GM12878 (cell line): ENCODE results near the gene ACTL7A. TPM values are rescaled to one million over a fixed set of nuclear protein-coding genes. Genes with fewer than 3 reads are reported as not detected.
A peak's percentile ranks its signal among the peaks of the same experiment; 100 is the strongest.

Experiments used
- ATF7 ChIP-seq: fragments of 450-650 bp; IDR thresholded peaks from 2 replicates; pipeline ENCODE4 v1.6.1; 2016; ENCODE audit warnings: low read depth, mild to moderate bottlenecking
- BHLHE40 ChIP-seq, 2 experiments: fragments of 450-650 bp in 1 of 2; IDR thresholded peaks; 2 replicates each; pipeline ENCODE4 v1.6.1; 2011 to 2017; ENCODE audit warnings: low read depth in 2 of 2, borderline replicate concordance in 1 of 2, improper control_type of control experiment in 1 of 2, low read length in 1 of 2, mild to moderate bottlenecking in 1 of 2
- CBX5 ChIP-seq: sonication (generic); IDR thresholded peaks from 2 replicates; pipeline ENCODE4 v1.6.1; 2016; ENCODE audit warnings: low read depth, moderate library complexity, mild to moderate bottlenecking, inconsistent platforms
- CEBPB ChIP-seq, 2 experiments: fragments of 150-350 bp in 1 of 2; IDR thresholded peaks; 2 replicates each; pipeline ENCODE4 v1.6.1; 2012 to 2014; ENCODE audit warnings: low read depth in 2 of 2, low read length in 2 of 2, borderline replicate concordance in 1 of 2, inconsistent platforms in 1 of 2
- CHD2 ChIP-seq: IDR thresholded peaks from 2 replicates; pipeline ENCODE4 v1.6.1; 2011; ENCODE audit warnings: low read depth, low read length, improper control_type of control experiment, borderline replicate concordance
- ETV6 ChIP-seq, 2 experiments: fragments of 450-650 bp in 1 of 2; IDR thresholded peaks in 1 of 2; conservative IDR thresholded peaks in 1 of 2; 2 replicates each; pipeline ENCODE4 v1.6.1; 2014; ENCODE audit warnings: antibody characterized with exemption in 1 of 2, borderline replicate concordance in 1 of 2, low read depth in 1 of 2, mild to moderate bottlenecking in 1 of 2, moderate library complexity in 1 of 2
- FOXK2 ChIP-seq: fragments of 450-650 bp; IDR thresholded peaks from 2 replicates; pipeline ENCODE4 v1.6.1; 2017; ENCODE audit warnings: mild to moderate bottlenecking, moderate library complexity
- IKZF2 ChIP-seq, 2 experiments: fragments of 450-650 bp; IDR thresholded peaks; 2 replicates each; pipeline ENCODE4 v1.6.1; 2017; ENCODE audit warnings: mild to moderate bottlenecking in 2 of 2, moderate library complexity in 2 of 2
- JUND ChIP-seq: IDR thresholded peaks from 2 replicates; pipeline ENCODE4 v1.6.1; 2012; ENCODE audit warnings: low read depth, mild to moderate bottlenecking, low read length, improper control_type of control experiment, moderate library complexity
- KAT2A ChIP-seq: conservative IDR thresholded peaks from 2 replicates; pipeline ENCODE4 v1.6.1; 2011; ENCODE audit warnings: low read depth, low read length; ENCODE audit not compliant: control insufficient read depth
- KLF5 ChIP-seq: fragments of 450-650 bp; IDR thresholded peaks from 2 replicates; pipeline ENCODE4 v1.6.1; 2014; ENCODE audit warnings: mild to moderate bottlenecking; ENCODE audit not compliant: partially characterized antibody
- MEF2B ChIP-seq: fragments of 450-650 bp; IDR thresholded peaks from 2 replicates; pipeline ENCODE4 v1.6.1; 2018; ENCODE audit warnings: mild to moderate bottlenecking, moderate library complexity; ENCODE audit not compliant: partially characterized antibody, poor library complexity, severe bottlenecking
- MTA2 ChIP-seq: fragments of 450-650 bp; IDR thresholded peaks from 2 replicates; pipeline ENCODE4 v1.6.1; 2016; ENCODE audit warnings: low read depth, mild to moderate bottlenecking, moderate library complexity
- NFYA ChIP-seq: IDR thresholded peaks from 2 replicates; pipeline ENCODE4 v1.6.1; 2011; ENCODE audit warnings: low read depth, mild to moderate bottlenecking, low read length, improper control_type of control experiment, borderline replicate concordance
- POLR2AphosphoS5 ChIP-seq: IDR thresholded peaks from 2 replicates; pipeline ENCODE4 v1.6.1; 2011; ENCODE audit warnings: mild to moderate bottlenecking, low read length, inconsistent platforms
- POU2F2 ChIP-seq: IDR thresholded peaks from 3 replicates; pipeline ENCODE4 v1.6.1; 2011; ENCODE audit warnings: low read depth, mild to moderate bottlenecking, low read length, borderline replicate concordance
- RBBP5 ChIP-seq: fragments of 200-600 bp; sonication (generic); conservative IDR thresholded peaks from 2 replicates; pipeline ENCODE4 v1.6.1; 2016
- SPI1 ChIP-seq: IDR thresholded peaks from 2 replicates; pipeline ENCODE4 v1.6.1; 2011; ENCODE audit warnings: low read depth, mild to moderate bottlenecking, low read length, moderate library complexity, borderline replicate concordance; ENCODE audit not compliant: insufficient read depth
- SREBF2 ChIP-seq: IDR thresholded peaks from 2 replicates; pipeline ENCODE4 v1.6.1; 2012; ENCODE audit warnings: mild to moderate bottlenecking, low read length
- TBL1XR1 ChIP-seq: IDR thresholded peaks from 2 replicates; pipeline ENCODE4 v1.6.1; 2012; ENCODE audit warnings: low read depth, low read length, improper control_type of control experiment
- TCF3 ChIP-seq: IDR thresholded peaks from 2 replicates; pipeline ENCODE4 v1.6.1; 2012; ENCODE audit warnings: low read depth, mild to moderate bottlenecking, low read length, borderline replicate concordance; ENCODE audit not compliant: insufficient read depth
- TCF7 ChIP-seq: IDR thresholded peaks from 2 replicates; pipeline ENCODE4 v1.6.1; 2014; ENCODE audit warnings: antibody characterized with exemption, borderline replicate concordance
- polyA plus RNA-seq, 11 experiments: library from polyadenylated mRNA; depleted of rRNA in 4 of 11; unstranded in 6 of 11; stranded (reverse) in 5 of 11; fragments of >200 nt; fragmentation: Nextera tagmentation in 4 of 11; fragmentation: Illumina TruSeq in 1 of 11; extraction: Ambion mirVana in 4 of 11; extraction: Trizol in 1 of 11; gene quantifications; 1 replicate in 1 of 11; 2 replicates in 10 of 11; pipeline versions ENCODE4 v1.2.1 to v1.2.3, GENCODE V29; 2011 to 2016; ENCODE audit warnings: inconsistent platforms in 2 of 11, missing spikeins in 2 of 11, low read depth in 1 of 11
- total RNA-seq, 4 experiments: library from RNA; depleted of rRNA in 3 of 4; stranded (reverse); fragments of >200 nt in 3 of 4; fragmentation: Illumina TruSeq in 1 of 4; extraction: Trizol in 1 of 4; gene quantifications; 2 replicates each; pipeline versions ENCODE4 v1.2.1 to v1.2.3, GENCODE V29; 2013 to 2021
- TF ChIP-seq, protein P1 (sequence below): IDR thresholded peaks from 2 replicates; pipeline ENCODE4 v1.6.1; 2012; ENCODE audit warnings: low read length, inconsistent platforms

ACTL7A gene
- total and polyA plus RNA-seq, 10 of the 15 experiments (the other 5 are each of a cell fraction or from before 2014, with no cell fraction given), result not detected

DNA sequence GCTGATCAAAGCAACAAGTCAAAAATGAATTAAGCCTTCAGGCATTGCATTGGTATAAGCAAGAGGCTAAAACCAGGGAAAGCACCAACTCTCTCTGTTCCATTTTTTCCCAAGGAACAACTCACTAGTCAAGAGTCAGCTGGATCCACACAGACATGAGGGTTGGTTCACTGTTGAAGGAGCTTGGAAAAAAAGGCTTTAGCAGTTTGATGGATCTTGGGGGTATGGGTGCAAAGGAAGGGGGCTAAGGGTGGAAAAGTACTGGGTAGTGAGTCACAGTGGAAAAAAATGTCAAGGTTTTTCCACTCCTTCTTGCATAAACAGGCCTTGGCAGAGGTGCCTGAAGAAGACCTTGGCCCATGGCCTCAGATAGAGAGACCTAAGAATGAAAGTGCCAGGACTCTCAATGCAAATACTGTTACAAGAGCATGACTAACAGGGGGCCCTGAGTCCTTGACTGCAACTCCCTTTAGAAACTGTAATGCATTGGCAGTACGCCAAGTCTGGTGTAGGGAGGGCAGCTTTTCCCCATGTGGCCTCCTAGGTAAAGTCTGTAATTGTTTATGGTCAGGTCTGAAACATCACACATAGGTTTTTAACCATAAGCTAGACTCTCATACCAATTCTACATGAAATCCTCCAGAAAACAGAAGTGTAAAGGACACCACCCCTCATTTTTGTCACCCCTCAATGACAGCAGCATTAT, 23.7 kb downstream of the ACTL7A start (continued):
- TF ChIP-seq RBBP5 (no peak), IKZF2 (IDR thresholded peaks at IDR 0.05) (peak; percentile 57 to 62; a peak in 3 of 4 replicates), CEBPB (IDR thresholded peaks at IDR 0.05; ENCODE audit: borderline replicate concordance in 1 of 2, low read depth in 2 of 2, low read length in 2 of 2) (no peak), MTA2 (peak; percentile 66), BHLHE40 (IDR thresholded peaks at IDR 0.05; ENCODE audit: borderline replicate concordance in 1 of 2, low read depth in 2 of 2, low read length in 1 of 2) (peak; percentile 35 to 65; a peak in 2 of 4 replicates), JUND (no peak), SREBF2 (no peak), KAT2A (no peak), NFYA (no peak), ETV6 (conservative IDR thresholded peaks at IDR 0.05 in 1 of 2, IDR thresholded peaks at IDR 0.05 in 1 of 2; ENCODE audit: borderline replicate concordance in 1 of 2, low read depth in 1 of 2) (no peak), TCF3 (no peak), KLF5 (no peak), SPI1 (0 out of 2 replicates have a peak, but pooled peaks have one; percentile 3), POU2F2 (peak; percentile 77; the same call in 2 of the 3 replicates), TBL1XR1 (0 out of 2 replicates have a peak, but pooled peaks have one; percentile 34), CBX5 (0 out of 2 replicates have a peak, but pooled peaks have one; percentile 34), MEF2B (peak; percentile 41), CHD2 (no peak), ATF7 (peak; percentile 63), POLR2AphosphoS5 (peak; percentile 56; the same call in 1 of the 2 replicates), TCF7 (0 out of 2 replicates have a peak, but pooled peaks have one; percentile 7), FOXK2 (peak; percentile 35; the same call in 1 of the 2 replicates)
- TF ChIP-seq, protein P1, sequence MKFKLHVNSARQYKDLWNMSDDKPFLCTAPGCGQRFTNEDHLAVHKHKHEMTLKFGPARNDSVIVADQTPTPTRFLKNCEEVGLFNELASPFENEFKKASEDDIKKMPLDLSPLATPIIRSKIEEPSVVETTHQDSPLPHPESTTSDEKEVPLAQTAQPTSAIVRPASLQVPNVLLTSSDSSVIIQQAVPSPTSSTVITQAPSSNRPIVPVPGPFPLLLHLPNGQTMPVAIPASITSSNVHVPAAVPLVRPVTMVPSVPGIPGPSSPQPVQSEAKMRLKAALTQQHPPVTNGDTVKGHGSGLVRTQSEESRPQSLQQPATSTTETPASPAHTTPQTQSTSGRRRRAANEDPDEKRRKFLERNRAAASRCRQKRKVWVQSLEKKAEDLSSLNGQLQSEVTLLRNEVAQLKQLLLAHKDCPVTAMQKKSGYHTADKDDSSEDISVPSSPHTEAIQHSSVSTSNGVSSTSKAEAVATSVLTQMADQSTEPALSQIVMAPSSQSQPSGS, result 0 out of 2 replicates have a peak, but pooled peaks have one; percentile 35
